ENCODE measurements around the gene RB1. TPM values are rescaled to one million over a fixed set of nuclear protein-coding genes. Genes with fewer than 3 reads are reported as not detected.

The RB1 gene
- total RNA-seq, 2 donors from 2014 or later: 18.7 to 20.1 TPM

- no peaks in the 10 kb centered on the region for H3K9me3 Mint-ChIP-seq
- no peaks in the 10 kb centered on the region for H3K36me3 ChIP-seq (ENCODE audit: control insufficient read depth, insufficient read depth, low read length)
- no peaks in the 10 kb centered on the region for H3K4me1 ChIP-seq (ENCODE audit: control insufficient read depth, insufficient read depth, low read length)
- TF ChIP-seq CTCF (conservative IDR thresholded peaks at IDR 0.05): no peak
- H3K27me3 ChIP-seq (ENCODE audit: control insufficient read depth, insufficient read depth, low read length, poor library complexity, severe bottlenecking): peaks cover 55% of the 10 kb centered on the region
- no peak for DNase-seq
- H3K9me3 ChIP-seq (ENCODE audit: control insufficient read depth, low read length): no peaks in the 10 kb centered on the region
- H3K4me3 Mint-ChIP-seq: no peak overlapping the region
- H3K4me1 Mint-ChIP-seq: peaks cover 24% of the 10 kb centered on the region
- no peak overlapping the region for H3K27ac Mint-ChIP-seq
- H3K27me3 Mint-ChIP-seq (ENCODE audit: insufficient read depth): peaks cover 55% of the 10 kb centered on the region
- H3K4me3 ChIP-seq (ENCODE audit: low read length): no peak overlapping the region
- H3K27ac ChIP-seq (ENCODE audit: low read depth, low read length): no peak overlapping the region
- WGBS, 2 experiments (ENCODE audit: insufficient coverage in 1 of 2, insufficient read length in 1 of 2): 90 to 97% methylated on average over 4 to 6 of the region's 6 CpGs
- peaks cover 3% of the 10 kb centered on the region for H3K36me3 Mint-ChIP-seq (ENCODE audit: low read depth)
- H3K9ac ChIP-seq (ENCODE audit: extremely low read depth, low read length, poor library complexity, severe bottlenecking): no peak overlapping the region
Observed at GRCh38 chr13:48508011-48508410, 204.5 kb downstream of the RB1 start.

GRCh38 chr13:48510698-48511097, 207.1 kb downstream of the RB1 start:
- peaks cover 82% of the 10 kb centered on the region for H3K27me3 ChIP-seq (ENCODE audit: control insufficient read depth, insufficient read depth, low read length, poor library complexity, severe bottlenecking)
- DNase-seq: no peak
- no peak overlapping the region for H3K9ac ChIP-seq (ENCODE audit: extremely low read depth, low read length, poor library complexity, severe bottlenecking)
- Mint-ChIP-seq H3K27ac (no peak overlapping the region), H3K4me3 (no peak overlapping the region), H3K27me3 (ENCODE audit: insufficient read depth) (peaks cover 80% of the 10 kb centered on the region), H3K9me3 (no peaks in the 10 kb centered on the region), H3K36me3 (ENCODE audit: low read depth) (peaks cover 3% of the 10 kb centered on the region), H3K4me1 (peaks cover 18% of the 10 kb centered on the region)
- no peaks in the 10 kb centered on the region for H3K36me3 ChIP-seq (ENCODE audit: control insufficient read depth, insufficient read depth, low read length)
- H3K27ac ChIP-seq (ENCODE audit: low read depth, low read length): no peak overlapping the region
- no peak overlapping the region for H3K4me3 ChIP-seq (ENCODE audit: low read length)
- TF ChIP-seq CTCF (conservative IDR thresholded peaks at IDR 0.05): no peak
- no peaks in the 10 kb centered on the region for H3K4me1 ChIP-seq (ENCODE audit: control insufficient read depth, insufficient read depth, low read length)
- WGBS, 2 experiments (ENCODE audit: insufficient coverage in 1 of 2, insufficient read length in 1 of 2): 96 to 100% methylated on average over 1 to 5 of the region's 5 CpGs
- H3K9me3 ChIP-seq (ENCODE audit: control insufficient read depth, low read length): no peaks in the 10 kb centered on the region

DNA sequence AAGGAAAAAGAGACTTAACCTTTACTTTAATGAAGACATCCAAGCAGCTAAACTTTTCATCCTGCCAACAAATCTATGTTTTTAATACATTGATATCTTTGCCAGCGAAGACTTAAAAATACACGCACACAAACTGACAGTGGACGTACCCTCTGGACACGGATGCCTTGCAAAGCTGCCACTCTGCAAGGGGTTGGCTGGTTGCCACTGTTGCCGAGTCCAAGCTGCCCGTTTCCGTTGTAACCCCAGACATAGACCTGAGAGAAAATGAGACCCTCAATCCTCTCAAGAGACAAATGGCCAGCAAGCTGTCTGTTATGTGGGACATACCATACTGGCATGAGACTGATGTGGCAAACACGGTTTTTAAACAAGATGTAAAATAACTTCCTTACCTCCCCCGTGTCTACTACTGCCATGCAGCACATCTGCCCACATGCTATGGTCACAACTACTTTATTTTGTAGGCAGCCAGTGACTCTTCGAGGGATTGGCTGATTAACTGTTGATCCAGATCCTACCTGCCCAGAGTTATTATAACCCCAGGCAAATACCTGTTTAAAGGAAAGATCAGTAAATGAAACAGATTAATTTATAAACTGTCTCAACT, 208.2 kb downstream of the RB1 start:
- peaks cover 82% of the 10 kb centered on the region for H3K27me3 ChIP-seq (ENCODE audit: control insufficient read depth, insufficient read depth, low read length, poor library complexity, severe bottlenecking)

More for the DNA sequence above, 208.2 kb downstream of the RB1 start:
- H3K4me3 Mint-ChIP-seq: no peak overlapping the region
- H3K27ac Mint-ChIP-seq: no peak overlapping the region
- no peaks in the 10 kb centered on the region for H3K9me3 Mint-ChIP-seq
- H3K9ac ChIP-seq (ENCODE audit: extremely low read depth, low read length, poor library complexity, severe bottlenecking): no peak overlapping the region
- WGBS, 2 experiments (ENCODE audit: insufficient coverage in 1 of 2, insufficient read length in 1 of 2): 93 to 98% methylated on average over 10 of the region's 10 CpGs
- peaks cover 3% of the 10 kb centered on the region for H3K36me3 Mint-ChIP-seq (ENCODE audit: low read depth)
- no peaks in the 10 kb centered on the region for H3K4me1 ChIP-seq (ENCODE audit: control insufficient read depth, insufficient read depth, low read length)
- no peaks in the 10 kb centered on the region for H3K9me3 ChIP-seq (ENCODE audit: control insufficient read depth, low read length)
- no peak for TF ChIP-seq CTCF (conservative IDR thresholded peaks at IDR 0.05)
- no peak overlapping the region for H3K4me3 ChIP-seq (ENCODE audit: low read length)
- peaks cover 18% of the 10 kb centered on the region for H3K4me1 Mint-ChIP-seq
- H3K27ac ChIP-seq (ENCODE audit: low read depth, low read length): no peak overlapping the region
- no peak for DNase-seq
- H3K27me3 Mint-ChIP-seq (ENCODE audit: insufficient read depth): peaks cover 80% of the 10 kb centered on the region
- H3K36me3 ChIP-seq (ENCODE audit: control insufficient read depth, insufficient read depth, low read length): no peaks in the 10 kb centered on the region
